ENCODE results near the gene KRTAP9-4. TPM values are rescaled to one million over a fixed set of nuclear protein-coding genes. Genes with fewer than 3 reads are reported as not detected.

KRTAP9-4 gene
- total RNA-seq, 1 donor from 2014 or later = not detected

Other genes with a start within 250 kb of the KRTAP9-4 start
- not detected in 2 replicates for gene KRTAP3-2, start 249.8 kb upstream of the KRTAP9-4 start, total RNA-seq
- gene KRTAP3-1, start 240.6 kb upstream of the KRTAP9-4 start, total RNA-seq = not detected in 2 replicates
- not detected in 2 replicates for gene KRTAP1-5, start 222.5 kb upstream of the KRTAP9-4 start, total RNA-seq
- gene KRTAP1-4, start 219.5 kb upstream of the KRTAP9-4 start, total RNA-seq = not detected in 2 replicates
- not detected in 2 replicates for gene KRTAP1-3, start 214.8 kb upstream of the KRTAP9-4 start, total RNA-seq
- gene KRTAP1-1, start 208.2 kb upstream of the KRTAP9-4 start, total RNA-seq = not detected in 2 replicates
- gene KRTAP2-1, start 202.4 kb upstream of the KRTAP9-4 start, total RNA-seq = not detected in 2 replicates
- not detected in 2 replicates for gene KRTAP2-2, start 194.5 kb upstream of the KRTAP9-4 start, total RNA-seq
- gene KRTAP2-3, start 189.6 kb upstream of the KRTAP9-4 start, total RNA-seq = not detected in 2 replicates
- gene KRTAP2-4, start 183.8 kb upstream of the KRTAP9-4 start, total RNA-seq = not detected in 2 replicates
- not detected in 2 replicates for gene KRTAP4-7, start 165.5 kb upstream of the KRTAP9-4 start, total RNA-seq
- gene KRTAP4-8, start 151.5 kb upstream of the KRTAP9-4 start, total RNA-seq = not detected in 2 replicates
- gene KRTAP4-16, start 147.5 kb upstream of the KRTAP9-4 start, total RNA-seq = not detected in 2 replicates
- gene KRTAP4-9, start 144.3 kb upstream of the KRTAP9-4 start, total RNA-seq = not detected in 2 replicates
- gene KRTAP4-11, start 131.3 kb upstream of the KRTAP9-4 start, total RNA-seq = not detected in 2 replicates
- gene KRTAP4-12, start 125.5 kb upstream of the KRTAP9-4 start, total RNA-seq = not detected in 2 replicates
- not detected in 2 replicates for gene KRTAP4-6, start 109.1 kb upstream of the KRTAP9-4 start, total RNA-seq
- not detected in 2 replicates for gene KRTAP4-5, start 99.9 kb upstream of the KRTAP9-4 start, total RNA-seq
- not detected in 2 replicates for gene KRTAP4-4, start 88.9 kb upstream of the KRTAP9-4 start, total RNA-seq
- gene KRTAP4-3, start 81.5 kb upstream of the KRTAP9-4 start, total RNA-seq = not detected in 2 replicates
- gene KRTAP4-2, start 71.5 kb upstream of the KRTAP9-4 start, total RNA-seq = not detected in 2 replicates
- not detected in 2 replicates for gene KRTAP4-1, start 64.8 kb upstream of the KRTAP9-4 start, total RNA-seq
- not detected in 2 replicates for gene KRTAP9-1, start 59.8 kb upstream of the KRTAP9-4 start, total RNA-seq
- not detected in 2 replicates for gene KRTAP9-2, start 23.0 kb upstream of the KRTAP9-4 start, total RNA-seq
- gene KRTAP9-3, start 17.2 kb upstream of the KRTAP9-4 start, total RNA-seq = not detected in 2 replicates
- not detected in 2 replicates for gene KRTAP9-8, start 11.7 kb upstream of the KRTAP9-4 start, total RNA-seq
- gene KRTAP9-9, start 5.7 kb downstream of the KRTAP9-4 start, total RNA-seq = not detected in 2 replicates
- gene KRTAP9-6, start 15.7 kb downstream of the KRTAP9-4 start, total RNA-seq = not detected in 2 replicates
- not detected in 2 replicates for gene KRTAP9-7, start 26.0 kb downstream of the KRTAP9-4 start, total RNA-seq
- not detected in 2 replicates for gene KRTAP29-1, start 53.2 kb downstream of the KRTAP9-4 start, total RNA-seq
- not detected in 2 replicates for gene KRTAP16-1, start 59.6 kb downstream of the KRTAP9-4 start, total RNA-seq
- not detected in 2 replicates for gene KRTAP17-1, start 66.0 kb downstream of the KRTAP9-4 start, total RNA-seq
- gene KRT33A, start 101.1 kb downstream of the KRTAP9-4 start, total RNA-seq = 0.13 TPM in 1 of 2 replicates, not detected in the other
- 0.79 and 1.7 TPM in 2 replicates for gene KRT33B, start 120.1 kb downstream of the KRTAP9-4 start, total RNA-seq
- 0.26 and 0.53 TPM in 2 replicates for gene KRT34, start 132.6 kb downstream of the KRTAP9-4 start, total RNA-seq
- 0.26 TPM in 1 of 2 replicates, not detected in the other for gene KRT31, start 147.9 kb downstream of the KRTAP9-4 start, total RNA-seq
- not detected in 2 replicates for gene KRT37, start 174.9 kb downstream of the KRTAP9-4 start, total RNA-seq
- gene KRT38, start 191.3 kb downstream of the KRTAP9-4 start, total RNA-seq = not detected in 2 replicates
- 0.13 TPM in 1 of 2 replicates, not detected in the other for gene KRT32, start 217.7 kb downstream of the KRTAP9-4 start, total RNA-seq
- not detected in 2 replicates for gene KRT35, start 231.5 kb downstream of the KRTAP9-4 start, total RNA-seq
- under 0.01 TPM in 1 of 2 replicates, not detected in the other for gene KRT36, start 240.2 kb downstream of the KRTAP9-4 start, total RNA-seq

All from bronchial epithelial cell (primary cell).